Tibial nerve (tissue), 4 donors: Measurements from ENCODE around the gene COPS3. TPM values are rescaled to one million over a fixed set of nuclear protein-coding genes. Genes with fewer than 3 reads are reported as not detected.

Experiments
- DNase-seq, 2 donors: peaks; one replicate each; pipeline ENCODE4 v3.0.0-alpha.2; 2019; ENCODE audit warnings: low spot score in 2 of 2
- H3K27ac ChIP-seq, 4 donors: fragments of 200-600 bp; sonication (generic) in 3 of 4; one replicate each; pipeline ENCODE4 v1.5.1; 2017 to 2019; ENCODE audit warnings: mild to moderate bottlenecking in 1 of 4
- H3K27me3 ChIP-seq, 2 donors: fragments of 200-600 bp; sonication (generic) in 1 of 2; one replicate each; pipeline versions ENCODE4 v1.5.1 to v1.6.0; 2017 to 2019
- H3K36me3 ChIP-seq, 3 donors: fragments of 200-600 bp; sonication (generic); one replicate each; pipeline ENCODE4 v1.5.1; 2018 to 2019
- H3K4me1 ChIP-seq, 4 donors: fragments of 200-600 bp; sonication (generic) in 3 of 4; one replicate each; pipeline ENCODE4 v1.5.1; 2017 to 2019
- H3K4me3 ChIP-seq, 4 donors: fragments of 200-600 bp; sonication (generic) in 3 of 4; one replicate each; pipeline ENCODE4 v1.5.1; 2017 to 2019; ENCODE audit warnings: mild to moderate bottlenecking in 1 of 4, moderate library complexity in 1 of 4
- H3K9me3 ChIP-seq, 4 donors: fragments of 200-600 bp; sonication (generic) in 3 of 4; one replicate each; pipeline ENCODE4 v1.5.1; 2017 to 2019
- CTCF ChIP-seq, 5 experiments: fragments of 200-600 bp in 3 of 5; fragments of 450-650 bp in 2 of 5; sonication (generic) in 3 of 5; IDR thresholded peaks; one replicate each; pipeline ENCODE4 v1.5.1; 2016 to 2019; ENCODE audit warnings: antibody characterized with exemption in 5 of 5, mild to moderate bottlenecking in 3 of 5, moderate library complexity in 2 of 5
- EP300 ChIP-seq, 2 donors: sonication (generic); formaldehyde crosslinking; IDR thresholded peaks; one replicate each; pipeline ENCODE4 v1.6.1; 2017; ENCODE audit warnings: antibody characterized with exemption in 2 of 2, mild to moderate bottlenecking in 1 of 2
- POLR2A ChIP-seq, 2 donors: fragments of 450-650 bp; IDR thresholded peaks; one replicate each; pipeline ENCODE4 v1.6.1; 2017; ENCODE audit warnings: antibody characterized with exemption in 2 of 2, mild to moderate bottlenecking in 2 of 2, moderate library complexity in 2 of 2
- WGBS, 2 donors: methylation state at CpG; one replicate each; pipeline ENCODE4 v1.1.5; 2018; 5-methylcytosine and 5-hydroxymethylcytosine counted together
- total RNA-seq, 4 donors: library from RNA; depleted of rRNA; stranded (reverse); fragments of >200 nt; gene quantifications; one replicate each; pipeline ENCODE4 v1.1.0, GENCODE V29; 2016

Gene COPS3
- total RNA-seq, 4 donors from 2014 or later, result 15.7 to 58.8 (median 47.6) TPM

DNA sequence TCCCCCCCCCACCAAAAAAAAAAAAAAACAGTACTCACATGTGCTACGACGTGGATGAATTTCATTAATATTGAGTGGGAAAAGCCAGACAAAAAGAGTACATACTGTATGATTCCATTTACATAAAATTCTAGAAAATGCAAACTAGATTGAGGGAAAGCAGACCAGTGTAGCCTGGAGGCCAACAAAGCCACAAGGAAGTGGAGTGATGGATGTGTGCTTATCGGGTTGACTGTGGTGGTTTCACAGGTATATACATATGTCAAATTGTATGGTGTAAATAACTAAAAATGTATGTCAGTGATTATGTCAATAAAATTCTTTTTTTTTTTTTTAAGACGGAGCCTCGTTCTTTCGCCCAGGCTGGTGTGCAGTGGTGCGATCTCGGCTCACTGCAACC, 73.0 kb downstream of the COPS3 start:
- WGBS, 2 donors, result 71 to 73% methylated on average over 8 of the region's 8 CpGs
- Histone ChIP-seq H3K36me3 (peaks cover 0 to 35% (median 0%) of the 10 kb centered on the region in 3 donors), H3K4me3 (no peak overlapping the region), H3K27me3 (no peaks in the 10 kb centered on the region), H3K4me1 (peaks cover 0 to 45% (median 23%) of the 10 kb centered on the region in 4 donors), H3K9me3 (no peaks in the 10 kb centered on the region), H3K27ac (peak overlapping the region in 2 of 4 donors; percentile 95 to 96)
- TF ChIP-seq CTCF (IDR thresholded peaks at IDR 0.05), result no peak
- no peak for TF ChIP-seq POLR2A (IDR thresholded peaks at IDR 0.05)
- no peak for TF ChIP-seq EP300 (IDR thresholded peaks at IDR 0.05)
- DNase-seq, result no peak

DNA sequence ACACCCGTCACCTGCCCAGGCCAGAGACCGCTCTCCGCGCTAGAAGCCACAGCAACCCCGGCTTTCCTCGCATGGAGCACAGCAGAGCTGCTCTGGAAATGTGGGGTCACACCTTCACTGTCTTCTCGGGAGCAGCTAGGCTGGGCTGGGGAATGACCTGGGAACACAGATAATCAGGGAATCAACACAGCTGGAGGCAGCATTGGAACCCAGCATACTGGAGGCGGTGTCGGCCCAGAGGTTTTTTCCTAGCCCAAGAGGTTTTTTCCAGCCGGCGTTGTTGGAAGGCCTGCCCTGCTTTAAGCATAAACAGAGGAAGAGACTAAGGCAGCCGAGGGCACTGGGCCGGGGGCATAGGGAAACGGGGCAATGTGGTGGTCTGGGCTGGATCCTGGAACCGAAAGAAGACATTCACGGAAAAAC, 74.1 kb downstream of the COPS3 start:
- peak overlapping the region in 1 of 4 donors; percentile 68 for H3K4me3 ChIP-seq
- H3K27ac ChIP-seq, result peak overlapping the region; percentile 76 to 96 (median 92)
- WGBS, 2 donors, result 36 to 46% methylated on average over 12 to 16 of the region's 16 CpGs
- peaks cover 0 to 53% (median 24%) of the 10 kb centered on the region in 4 donors for H3K4me1 ChIP-seq
- peak in 1 of 2 donors; percentile 39 for DNase-seq
- no peak for TF ChIP-seq POLR2A (IDR thresholded peaks at IDR 0.05)
- TF ChIP-seq CTCF (IDR thresholded peaks at IDR 0.05), result no peak
- TF ChIP-seq EP300 (IDR thresholded peaks at IDR 0.05), result no peak
- H3K9me3 ChIP-seq, result no peaks in the 10 kb centered on the region
- H3K36me3 ChIP-seq, result peaks cover 0 to 35% (median 0%) of the 10 kb centered on the region in 3 donors
- H3K27me3 ChIP-seq, result no peaks in the 10 kb centered on the region

- peak; percentile 73 to 79 for DNase-seq
- Histone ChIP-seq H3K4me3 (peak within 1 kb of the TSS; percentile 47 to 69 (median 60)), H3K27me3 (no peaks in the 10 kb centered on the region), H3K4me1 (peaks cover 0 to 59% (median 28%) of the 10 kb centered on the region in 4 donors), H3K36me3 (peaks cover 0 to 30% (median 0%) of the 10 kb centered on the region in 3 donors), H3K9me3 (no peaks in the 10 kb centered on the region), H3K27ac (peak within 1 kb of the TSS; percentile 76 to 96 (median 92))
- 40 to 49% methylated on average over 19 to 23 of the region's 78 CpGs for WGBS, 2 donors
- TF ChIP-seq POLR2A (IDR thresholded peaks at IDR 0.05), result peak in 1 of 2 donors; percentile 57
- TF ChIP-seq EP300 (IDR thresholded peaks at IDR 0.05), result peak; percentile 10 to 53
- peak in 2 of 5 experiments; percentile 24 to 31 for TF ChIP-seq CTCF (IDR thresholded peaks at IDR 0.05)
Observed at GRCh38 chr17:17206124-17206912, 74.7 kb downstream of the COPS3 start, which contains the start of gene PLD6. PLD6 (minus strand) TSS chr17:17206333; CDS start chr17:17206286, 47 bp downstream.

- Histone ChIP-seq H3K4me3 (peak overlapping the region; percentile 47 to 69 (median 60)), H3K27me3 (no peaks in the 10 kb centered on the region), H3K4me1 (peaks cover 0 to 67% (median 33%) of the 10 kb centered on the region in 4 donors), H3K27ac (peak overlapping the region; percentile 76 to 96 (median 92)), H3K9me3 (no peaks in the 10 kb centered on the region), H3K36me3 (peaks cover 0 to 23% (median 0%) of the 10 kb centered on the region in 3 donors)
- 14 to 28% methylated on average over 30 to 68 of the region's 70 CpGs for WGBS, 2 donors
- TF ChIP-seq EP300 (IDR thresholded peaks at IDR 0.05) (peak in 1 of 2 donors; percentile 8), CTCF (IDR thresholded peaks at IDR 0.05) (no peak), POLR2A (IDR thresholded peaks at IDR 0.05) (no peak)
- peak; percentile 36 to 42 for DNase-seq
Observed at GRCh38 chr17:17205368-17206123, 75.5 kb downstream of the COPS3 start.
